RWPE1 (cell line): Measurements from ENCODE around the gene ACTL8.

Experiments
- CTCF ChIA-PET: fragments of 350-600 bp; sonication (Branson Sonifier 250); formaldehyde crosslinking; extraction: SDS; loops from one replicate; lab custom pipeline; 2021; lab: Yijun Ruan, JAX
- POLR2A ChIA-PET: fragments of 400-600 bp; formaldehyde crosslinking; extraction: SDS; loops from one replicate; lab custom pipeline; 2020; ENCODE audit warnings: antibody characterized with exemption; ENCODE audit not compliant: low non-redundant PET; lab: Yijun Ruan, JAX
- DNase-seq: peaks from one replicate; pipeline ENCODE4 v3.0.0; 2012; ENCODE audit warnings: low spot score
- H3K27ac ChIP-seq: fragments of 450-650 bp; 2 replicates; pipeline ENCODE4 v1.5.1; 2017
- CTCF ChIP-seq: fragments of 450-650 bp; conservative IDR thresholded peaks from 2 replicates; pipeline ENCODE4 v1.5.1; 2017; ENCODE audit warnings: low read depth, mild to moderate bottlenecking

Gene ACTL8

GRCh38 chr1:17856496-17857108 lies 101.5 kb downstream of the ACTL8 start:
- H3K27ac ChIP-seq, result no peak overlapping the region
- ChIA-PET POLR2A (no interaction called here), CTCF (no interaction called here)
- no peak for TF ChIP-seq CTCF
- no peak for DNase-seq

- POLR2A ChIA-PET, result no interaction called here
- CTCF ChIA-PET, result no interaction called here
- no peak overlapping the region for H3K27ac ChIP-seq
- TF ChIP-seq CTCF, result no peak
- DNase-seq, result no peak
These were observed 102.0 kb downstream of the ACTL8 start for GRCh38 chr1:17857109-17857499.

DNA sequence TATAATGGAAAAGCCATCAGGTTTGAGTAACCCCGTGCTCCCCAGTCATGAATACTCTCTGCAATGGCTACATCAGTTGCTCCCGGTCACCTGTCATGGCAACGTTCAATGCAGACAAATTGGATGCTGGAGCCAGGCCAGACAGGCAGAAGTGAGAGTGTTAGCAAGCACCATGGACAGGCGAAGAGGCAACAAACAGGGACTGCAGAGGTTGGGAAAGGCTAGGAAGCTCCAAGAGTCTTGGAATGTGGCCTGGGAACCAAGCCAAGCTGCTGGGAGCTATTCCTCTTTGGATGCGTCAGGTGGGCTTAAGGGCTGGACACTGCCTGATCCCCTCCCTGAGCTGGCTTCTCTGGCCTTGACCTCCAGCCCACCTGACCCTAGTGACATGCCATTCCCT lies 102.9 kb downstream of the ACTL8 start:
- POLR2A ChIA-PET, result no interaction called here
- CTCF ChIA-PET, result interaction anchor here (0.6 kb wide), 1 partner anchor 11 kb away, joined by 3 read pairs; no protein-coding TSS in a partner anchor
- no peak overlapping the region for H3K27ac ChIP-seq
- DNase-seq, result no peak
- no peak for TF ChIP-seq CTCF

DNA sequence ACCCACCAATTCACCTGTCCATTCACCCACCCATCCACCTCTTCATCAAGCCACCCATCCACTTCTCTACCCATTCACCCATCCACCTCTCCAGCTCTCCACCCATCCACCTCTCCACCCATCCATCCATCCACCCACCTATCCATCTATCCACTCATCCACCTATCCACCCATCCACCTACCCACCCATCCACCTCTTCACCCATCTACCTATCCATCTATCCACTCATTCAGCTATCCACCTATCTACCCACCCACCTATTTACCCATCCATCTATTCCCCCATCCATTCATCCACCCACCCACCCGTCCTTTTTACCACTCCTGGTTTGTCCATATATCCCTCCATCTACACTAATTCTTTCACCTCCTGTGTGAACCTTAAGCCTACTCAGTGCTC lies 105.7 kb downstream of the ACTL8 start:
- ChIA-PET CTCF (no interaction called here), POLR2A (no interaction called here)
- no peak for DNase-seq
- H3K27ac ChIP-seq, result no peak overlapping the region
- TF ChIP-seq CTCF, result no peak

- DNase-seq, result no peak
- TF ChIP-seq CTCF, result no peak
- no peak overlapping the region for H3K27ac ChIP-seq
- ChIA-PET POLR2A (no interaction called here), CTCF (interaction anchor here (1.1 kb wide), 1 partner anchor 200 kb away, joined by 3 read pairs; no protein-coding TSS in a partner anchor)
These were observed 106.6 kb downstream of the ACTL8 start for GRCh38 chr1:17861685-17862084.

GRCh38 chr1:17862121-17862520 lies 107.0 kb downstream of the ACTL8 start:
- no peak for DNase-seq
- TF ChIP-seq CTCF, result no peak
- no peak overlapping the region for H3K27ac ChIP-seq
- CTCF ChIA-PET, result interaction anchor here (1.1 kb wide), 1 partner anchor 201 kb away, joined by 3 read pairs; no protein-coding TSS in a partner anchor
- POLR2A ChIA-PET, result no interaction called here
